Hematopoietic multipotent progenitor cell treated with erythropoietin and hydrocortisone succinate and interleukin-3 and kit ligand, for 15 days (in vitro differentiated cells): ENCODE results near the gene PIP5K1B.

Source experiments
- DNase-seq: peaks from one replicate; pipeline ENCODE4 v3.0.0-alpha.2; 2015; ENCODE audit warnings: low spot score

Gene PIP5K1B

GRCh38 chr9:68817079-68817875 lies 112.2 kb downstream of the PIP5K1B start:
- DNase-seq, result no peak

GRCh38 chr9:68819065-68819464 lies 114.0 kb downstream of the PIP5K1B start:
- no peak for DNase-seq

DNA sequence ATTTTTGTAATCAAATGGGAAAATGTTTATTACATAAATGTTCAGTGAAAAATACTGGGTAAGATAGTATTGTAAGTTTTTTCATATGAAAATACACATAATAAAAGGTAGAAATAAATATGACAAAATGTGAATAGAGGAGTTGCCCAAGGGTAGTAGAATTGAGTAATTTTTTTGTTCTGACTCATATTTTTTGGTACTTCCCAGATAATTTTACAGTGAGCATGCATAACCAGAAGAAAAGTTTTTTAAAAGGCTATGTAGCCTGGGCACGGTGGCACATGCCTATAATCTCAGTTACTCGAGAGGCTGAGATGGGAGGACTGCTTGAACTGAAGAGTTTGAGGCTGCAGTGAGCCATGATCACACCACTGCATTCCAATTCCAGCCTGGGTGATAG lies 116.9 kb downstream of the PIP5K1B start:
- no peak for DNase-seq

DNA sequence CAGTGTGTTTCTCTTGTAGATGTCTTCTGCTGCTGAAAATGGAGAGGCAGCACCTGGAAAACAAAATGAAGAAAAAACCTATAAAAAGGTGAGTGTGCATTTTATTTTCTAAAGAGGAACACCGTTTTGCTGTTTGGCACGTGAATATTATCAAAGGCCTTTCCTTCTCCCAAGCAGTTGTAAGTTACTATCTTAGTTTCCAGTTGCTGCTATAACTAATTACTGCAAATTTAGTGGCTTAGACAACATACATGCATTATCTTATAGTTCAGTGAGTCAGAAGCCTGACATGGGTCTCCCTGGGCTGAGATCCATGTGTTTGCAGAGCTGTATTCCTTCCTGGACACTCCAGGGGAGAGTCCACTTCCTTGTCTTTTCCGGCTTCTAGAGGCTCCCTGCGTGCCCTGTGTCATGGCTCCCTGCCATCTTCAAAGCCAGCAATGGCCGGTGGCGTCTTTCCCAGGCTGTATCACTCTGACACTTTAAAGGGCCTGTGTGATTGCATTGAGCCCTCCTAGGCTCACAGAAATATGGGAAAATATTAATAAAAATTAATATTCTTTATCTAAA lies 117.6 kb downstream of the PIP5K1B start:
- DNase-seq, result no peak

- DNase-seq, result no peak
These were observed 120.9 kb downstream of the PIP5K1B start for GRCh38 chr9:68825762-68826472.

DNA sequence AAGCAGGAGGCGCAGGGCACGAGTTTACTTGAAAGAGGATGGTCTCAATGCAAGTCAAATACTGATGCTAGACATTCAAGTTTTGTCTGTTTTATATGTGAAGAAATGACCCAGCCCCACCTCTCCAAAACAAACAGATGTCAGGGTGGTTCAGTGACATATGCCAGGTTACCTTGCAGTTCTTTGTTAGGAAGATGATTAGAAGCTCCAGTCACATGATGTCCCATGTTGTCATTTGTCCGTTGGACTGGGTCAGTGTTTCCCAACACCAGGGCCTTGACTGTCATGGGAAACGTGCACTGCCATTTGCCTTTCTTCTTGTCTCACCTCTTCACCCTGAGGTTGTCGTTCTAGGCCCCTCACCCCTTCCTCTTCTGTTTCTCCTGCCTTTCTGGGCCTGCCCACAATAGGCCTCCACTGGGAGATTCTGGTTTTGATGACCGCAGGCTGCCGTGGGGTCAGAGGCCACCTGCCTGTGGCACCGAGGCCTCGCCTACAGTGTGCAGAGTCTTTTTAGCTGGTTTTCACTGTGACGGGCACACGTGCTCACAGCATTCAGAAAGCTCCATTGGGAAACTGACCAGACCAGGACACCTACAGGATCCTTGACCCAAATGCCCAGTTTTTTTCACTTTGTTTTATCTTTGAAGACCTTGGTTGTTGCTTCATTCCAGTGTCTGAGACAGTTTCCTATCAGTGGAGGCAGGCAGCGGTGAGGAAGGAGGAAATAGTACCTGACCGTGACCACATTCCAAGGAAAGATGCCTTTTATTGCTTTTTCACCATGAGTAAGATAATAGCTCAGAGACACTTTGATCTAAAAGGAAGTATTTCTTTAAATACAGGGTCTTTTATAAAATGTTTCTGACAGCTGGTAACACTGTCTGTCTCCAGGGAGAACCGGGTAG lies 123.1 kb downstream of the PIP5K1B start:
- no peak for DNase-seq

- DNase-seq, result peak; percentile 23
These were observed 127.1 kb downstream of the PIP5K1B start for GRCh38 chr9:68832101-68832500.

DNA sequence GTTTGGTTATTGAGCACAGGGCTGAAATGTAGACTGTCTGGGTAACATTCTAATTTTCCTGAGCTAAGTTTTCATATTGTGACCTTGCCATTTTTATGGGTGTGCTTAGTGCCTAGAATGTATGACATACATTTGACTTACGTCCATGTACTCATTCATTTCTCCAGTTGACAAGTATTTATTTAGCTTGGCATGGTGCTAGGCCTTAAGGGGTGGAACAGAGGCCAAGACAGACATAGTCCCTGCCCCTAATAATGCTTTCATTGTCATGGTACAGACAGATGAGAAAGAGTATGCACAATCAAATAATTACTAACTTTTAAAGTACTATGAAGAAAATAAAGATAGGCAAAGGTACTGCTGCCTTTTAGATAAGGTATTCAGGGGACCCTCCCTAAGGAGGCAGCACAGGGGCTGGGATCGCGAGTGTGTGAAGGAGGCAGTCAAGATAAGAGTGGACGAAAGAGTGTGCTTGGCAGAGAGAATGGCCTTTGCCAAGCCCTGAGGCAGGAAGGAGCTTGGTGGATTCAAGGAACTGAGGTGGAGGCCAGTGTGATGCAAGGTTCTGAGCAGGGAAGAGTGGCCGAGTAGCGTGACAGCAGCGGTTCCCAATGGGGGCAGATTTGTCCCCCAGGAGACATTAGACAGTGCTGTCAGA lies 128.0 kb downstream of the PIP5K1B start:
- DNase-seq, result peak; percentile 79

GRCh38 chr9:68834931-68835520 lies 130.0 kb downstream of the PIP5K1B start:
- DNase-seq, result no peak

GRCh38 chr9:68836788-68837187 lies 131.7 kb downstream of the PIP5K1B start:
- no peak for DNase-seq

GRCh38 chr9:68838245-68838644 lies 133.2 kb downstream of the PIP5K1B start:
- no peak for DNase-seq

DNA sequence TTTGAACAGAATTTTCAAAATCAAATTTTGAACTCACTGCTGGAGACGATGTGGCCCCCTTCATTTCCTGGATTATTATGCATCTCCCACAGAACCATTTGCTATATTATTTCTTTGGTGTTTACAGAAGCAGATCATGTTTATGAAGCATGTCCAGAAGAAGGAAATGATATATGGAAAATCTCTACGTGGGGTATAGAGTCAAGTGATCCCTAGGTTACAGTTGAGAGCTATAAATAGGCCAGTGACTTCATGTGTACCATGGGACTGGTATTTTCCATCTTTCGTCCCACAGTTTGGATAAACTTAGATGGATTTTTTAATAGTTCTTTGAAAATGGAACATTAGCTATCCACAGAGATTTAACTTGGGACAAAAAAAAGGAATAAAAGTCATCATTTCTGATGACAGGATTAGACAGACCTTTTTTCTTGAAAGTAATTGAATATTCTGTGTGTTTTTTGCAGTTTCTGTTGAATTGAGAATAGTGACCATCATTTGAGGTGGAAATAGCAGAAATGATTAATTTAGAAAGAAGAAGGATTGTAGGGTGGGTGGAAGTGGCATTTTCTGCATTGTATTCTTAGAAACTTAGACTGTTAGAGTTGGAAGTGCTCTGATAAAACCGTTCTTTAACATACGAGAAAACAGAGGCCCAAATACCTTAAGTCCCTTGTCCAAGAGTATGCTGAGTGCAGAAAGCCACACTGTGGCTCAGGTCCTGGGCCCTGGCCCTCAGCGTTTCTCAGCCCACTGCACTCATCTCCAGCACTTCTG lies 136.4 kb downstream of the PIP5K1B start:
- no peak for DNase-seq

DNA sequence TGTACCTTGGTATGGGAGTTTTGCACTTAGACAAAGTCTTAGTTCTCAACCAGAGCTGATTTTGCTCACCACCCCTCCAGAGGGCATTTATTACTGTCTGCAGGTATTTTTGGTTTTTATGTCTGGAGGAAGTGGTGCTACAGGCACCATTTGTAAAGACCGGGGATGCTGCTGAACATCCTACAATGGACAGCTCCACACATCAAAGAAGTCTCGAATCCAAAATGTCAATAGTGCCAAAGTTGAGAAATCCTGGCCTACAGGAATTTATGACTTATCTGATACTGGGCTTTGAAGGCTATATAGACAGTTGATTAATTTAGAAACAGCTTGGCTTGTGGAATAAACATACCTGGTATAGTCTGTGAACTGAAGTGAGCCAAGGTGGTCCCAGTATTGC lies 137.5 kb downstream of the PIP5K1B start:
- DNase-seq, result no peak

GRCh38 chr9:68843239-68843638 lies 138.2 kb downstream of the PIP5K1B start:
- no peak for DNase-seq

- no peak for DNase-seq
These were observed 139.1 kb downstream of the PIP5K1B start for GRCh38 chr9:68844157-68844556.

- peak; percentile 69 for DNase-seq
These were observed 139.9 kb downstream of the PIP5K1B start for GRCh38 chr9:68844631-68845612.

GRCh38 chr9:68847765-68848164 lies 142.7 kb downstream of the PIP5K1B start:
- DNase-seq, result no peak

- no peak for DNase-seq
These were observed 146.6 kb downstream of the PIP5K1B start for GRCh38 chr9:68851657-68852056.

DNA sequence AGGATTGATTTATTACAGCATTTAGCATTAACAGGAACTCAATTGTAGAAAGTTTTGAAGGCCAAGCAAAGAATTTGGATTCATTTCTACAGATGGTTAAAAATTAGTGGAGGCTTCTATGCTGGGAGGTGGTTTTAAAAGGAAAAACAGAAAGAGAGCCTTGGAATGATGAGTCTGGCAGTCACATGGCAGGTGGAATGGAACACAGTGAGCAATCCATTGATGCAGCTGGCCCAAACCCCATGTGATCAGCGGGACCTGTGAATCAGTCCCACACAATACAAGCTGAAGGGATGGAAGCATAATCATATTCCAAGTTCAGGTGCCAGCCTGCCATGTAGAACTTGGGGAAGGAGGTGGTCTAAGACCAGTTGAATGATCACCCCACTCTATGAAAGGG lies 147.9 kb downstream of the PIP5K1B start:
- no peak for DNase-seq
